Urinary bladder (tissue), 4 donors: ENCODE data around the gene DGAT2. TPM values are rescaled to one million over a fixed set of nuclear protein-coding genes. Genes with fewer than 3 reads are reported as not detected.

Source experiments
- DNase-seq: peaks from one replicate; pipeline ENCODE4 v3.0.0-alpha.2; 2015; ENCODE audit errors: extremely low spot score
- H3K27ac ChIP-seq: one replicate; pipeline ENCODE4 v1.5.1; 2013; ENCODE audit warnings: low read depth, mild to moderate bottlenecking, moderate library complexity
- H3K36me3 ChIP-seq: one replicate; pipeline ENCODE4 v1.6.1; 2013; ENCODE audit warnings: mild to moderate bottlenecking, moderate library complexity; ENCODE audit not compliant: insufficient read depth
- H3K4me1 ChIP-seq: one replicate; pipeline ENCODE4 v1.6.1; 2013; ENCODE audit warnings: mild to moderate bottlenecking, moderate library complexity; ENCODE audit not compliant: insufficient read depth
- H3K4me3 ChIP-seq: one replicate; pipeline ENCODE4 v1.5.1; 2013; ENCODE audit warnings: low read depth, low read length
- WGBS: extraction: QIAGEN DNeasy Blood & Tissue Kit; methylation state at CpG from one replicate; pipeline ENCODE4 v1.1.7; 2013; 5-methylcytosine and 5-hydroxymethylcytosine counted together
- polyA plus RNA-seq: library from polyadenylated mRNA; stranded (reverse); fragments of 200-250 nt; gene quantifications from one replicate; pipeline ENCODE4 v1.2.3, GENCODE V29; 2013
- total RNA-seq: library from RNA; depleted of rRNA; stranded (reverse); fragments of >200 nt; gene quantifications from one replicate; pipeline ENCODE4 v1.2.3, GENCODE V29; 2014
- donor health status: healthy with polysubstance abuse.
- donor health status: healthy.

DGAT2 gene
- total and polyA plus RNA-seq, 2 donors: 9.5 to 19.4 TPM

DNA sequence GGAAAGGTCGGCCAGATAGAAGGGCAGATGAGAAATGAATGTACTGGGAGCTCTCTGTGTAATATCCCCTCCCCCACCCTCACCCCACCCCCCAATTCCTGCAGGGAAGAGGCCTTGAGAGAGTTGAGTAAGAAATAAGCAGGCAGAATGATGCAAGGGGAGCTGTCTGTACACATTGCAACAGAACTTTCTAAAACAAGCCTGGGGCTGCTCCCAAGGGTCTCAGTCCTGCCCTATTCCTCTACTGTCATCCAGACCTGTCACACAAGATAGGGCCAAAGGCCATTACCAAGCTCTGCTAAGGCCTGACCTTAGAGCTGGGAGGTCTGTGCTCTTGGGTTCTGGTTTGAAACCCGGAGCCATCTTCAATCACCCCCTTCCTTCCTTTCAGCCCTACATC is 5.7 kb upstream of the DGAT2 start:
- no peak for DNase-seq
- Histone ChIP-seq H3K4me3 (no peak overlapping the region), H3K36me3 (no peaks in the 10 kb centered on the region), H3K27ac (no peak overlapping the region), H3K4me1 (no peaks in the 10 kb centered on the region)
- WGBS: 87% methylated on average over 2 of the region's 2 CpGs

DNA sequence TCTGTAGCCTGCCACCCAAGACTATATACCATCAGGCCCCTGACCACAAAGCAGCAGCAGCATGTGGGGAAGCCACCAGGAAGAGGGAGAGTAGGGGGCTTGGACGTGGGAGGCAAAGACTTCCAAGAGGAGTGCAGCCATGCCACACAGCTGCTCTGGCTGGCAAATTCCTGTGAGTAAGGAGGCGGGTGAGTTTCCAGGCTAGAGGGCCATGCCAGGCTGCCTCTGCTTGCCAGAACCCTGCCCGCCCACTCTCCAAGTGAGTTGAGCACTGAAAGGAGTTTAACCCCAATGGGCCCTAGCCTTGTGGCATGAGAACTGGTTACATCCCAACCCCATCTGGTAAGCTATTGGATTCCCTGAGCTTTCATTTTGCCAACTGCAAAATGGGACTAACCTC is 4.7 kb upstream of the DGAT2 start:
- Histone ChIP-seq H3K27ac (no peak overlapping the region), H3K4me3 (no peak overlapping the region), H3K36me3 (no peaks in the 10 kb centered on the region), H3K4me1 (no peaks in the 10 kb centered on the region)
- WGBS: 84% methylated on average over 3 of the region's 3 CpGs
- DNase-seq: no peak

DNA sequence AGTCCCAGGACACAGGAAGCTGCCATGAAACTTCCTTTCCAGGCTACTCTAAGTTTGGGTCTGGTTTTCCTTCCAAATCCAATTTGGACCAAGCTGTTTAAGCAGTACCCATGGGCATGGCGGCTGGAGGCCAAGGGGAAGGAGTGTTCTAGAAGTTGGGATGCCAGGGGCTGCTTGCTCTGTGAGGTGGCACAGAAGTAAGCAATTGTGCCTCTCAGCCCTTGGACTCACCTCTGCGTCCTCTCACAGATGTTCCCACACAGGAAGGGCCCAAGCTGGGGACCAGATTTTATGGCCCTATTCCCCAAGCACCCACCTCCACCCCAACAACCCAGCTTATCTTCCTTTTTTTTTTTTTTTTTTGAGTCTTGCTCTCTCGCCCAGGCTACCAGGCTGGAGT is 3.5 kb upstream of the DGAT2 start:
- Histone ChIP-seq H3K4me3 (no peak overlapping the region), H3K27ac (no peak overlapping the region), H3K4me1 (no peaks in the 10 kb centered on the region), H3K36me3 (no peaks in the 10 kb centered on the region)
- no peak for DNase-seq
- 92% methylated on average over 3 of the region's 3 CpGs for WGBS

DNA sequence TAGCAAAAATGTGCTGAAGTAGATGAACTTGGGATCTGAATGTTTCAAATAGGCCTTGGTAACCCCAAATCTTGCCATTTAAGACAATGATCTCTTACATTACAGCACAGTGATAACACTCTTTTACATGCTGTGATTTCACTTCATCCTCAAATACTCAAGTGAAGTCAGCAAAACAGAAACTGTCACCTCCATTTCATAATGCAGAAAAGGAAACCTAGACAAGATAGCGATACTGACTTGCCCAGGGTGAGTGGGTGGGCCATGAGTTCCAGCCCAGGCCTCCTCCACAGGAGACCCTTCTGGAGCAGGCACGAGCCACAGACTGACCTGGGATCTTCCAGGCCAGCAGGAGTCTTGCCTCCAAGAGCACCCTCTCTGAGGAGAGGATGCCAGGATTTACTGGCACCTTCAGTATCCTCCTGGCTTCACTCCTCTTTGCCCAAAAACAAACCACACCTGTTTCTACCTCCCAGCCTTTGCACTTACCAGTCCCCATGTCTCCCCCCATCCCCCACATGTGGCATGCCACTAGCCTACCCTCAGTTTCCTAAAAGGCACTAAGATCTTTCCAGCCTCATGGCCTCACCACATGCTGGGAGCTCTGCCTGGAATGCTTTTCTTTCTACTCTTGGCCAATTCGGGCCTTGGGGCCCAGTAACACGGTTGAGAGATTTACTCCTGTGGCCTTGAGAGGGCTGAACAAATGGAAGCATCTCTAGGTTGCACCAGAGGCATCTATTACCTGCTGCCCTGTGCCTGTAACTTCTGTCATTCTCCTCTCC is 1.9 kb upstream of the DGAT2 start:
- H3K4me3 ChIP-seq: no peak overlapping the region
- no peaks in the 10 kb centered on the region for H3K4me1 ChIP-seq
- 76% methylated on average over 4 of the region's 4 CpGs for WGBS
- H3K27ac ChIP-seq: no peak overlapping the region
- no peaks in the 10 kb centered on the region for H3K36me3 ChIP-seq
- DNase-seq: no peak

DNA sequence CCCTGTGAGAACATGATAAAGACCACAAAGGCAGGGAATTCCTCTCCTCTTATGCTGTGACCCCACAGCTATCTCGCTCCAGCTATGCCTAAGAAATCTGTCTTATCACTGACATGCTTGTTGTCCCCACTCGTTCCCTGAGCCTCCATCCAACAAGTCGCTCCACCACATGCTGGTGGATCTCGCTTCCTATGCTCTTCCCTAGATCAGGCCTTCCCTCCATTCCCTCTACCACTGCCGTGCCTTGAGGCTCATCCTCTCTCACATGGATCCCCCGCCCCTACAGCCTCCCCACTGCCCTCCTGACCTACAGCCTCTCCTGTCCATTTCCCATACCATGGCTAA is 1.4 kb upstream of the DGAT2 start:
- Histone ChIP-seq H3K4me1 (no peaks in the 10 kb centered on the region), H3K4me3 (no peak overlapping the region), H3K36me3 (no peaks in the 10 kb centered on the region), H3K27ac (no peak overlapping the region)
- 94% methylated on average over 6 of the region's 6 CpGs for WGBS
- DNase-seq: no peak

DNA sequence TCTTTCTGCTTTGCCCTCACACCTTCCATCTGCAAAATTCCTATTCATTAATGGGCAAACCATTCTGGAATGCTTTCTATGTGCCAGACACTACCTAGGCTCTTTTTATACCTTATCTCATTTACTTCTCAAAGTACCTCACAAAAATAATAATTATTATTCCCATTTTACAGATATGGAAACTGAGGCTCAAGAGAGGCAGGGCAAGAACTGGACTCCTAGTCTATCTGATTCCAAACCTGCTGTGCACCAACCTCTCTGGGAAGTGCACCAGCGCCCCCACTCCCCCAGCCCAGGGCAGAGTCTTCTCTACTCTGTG is 826 bp upstream of the DGAT2 start:
- no peak overlapping the region for H3K4me3 ChIP-seq

DNA sequence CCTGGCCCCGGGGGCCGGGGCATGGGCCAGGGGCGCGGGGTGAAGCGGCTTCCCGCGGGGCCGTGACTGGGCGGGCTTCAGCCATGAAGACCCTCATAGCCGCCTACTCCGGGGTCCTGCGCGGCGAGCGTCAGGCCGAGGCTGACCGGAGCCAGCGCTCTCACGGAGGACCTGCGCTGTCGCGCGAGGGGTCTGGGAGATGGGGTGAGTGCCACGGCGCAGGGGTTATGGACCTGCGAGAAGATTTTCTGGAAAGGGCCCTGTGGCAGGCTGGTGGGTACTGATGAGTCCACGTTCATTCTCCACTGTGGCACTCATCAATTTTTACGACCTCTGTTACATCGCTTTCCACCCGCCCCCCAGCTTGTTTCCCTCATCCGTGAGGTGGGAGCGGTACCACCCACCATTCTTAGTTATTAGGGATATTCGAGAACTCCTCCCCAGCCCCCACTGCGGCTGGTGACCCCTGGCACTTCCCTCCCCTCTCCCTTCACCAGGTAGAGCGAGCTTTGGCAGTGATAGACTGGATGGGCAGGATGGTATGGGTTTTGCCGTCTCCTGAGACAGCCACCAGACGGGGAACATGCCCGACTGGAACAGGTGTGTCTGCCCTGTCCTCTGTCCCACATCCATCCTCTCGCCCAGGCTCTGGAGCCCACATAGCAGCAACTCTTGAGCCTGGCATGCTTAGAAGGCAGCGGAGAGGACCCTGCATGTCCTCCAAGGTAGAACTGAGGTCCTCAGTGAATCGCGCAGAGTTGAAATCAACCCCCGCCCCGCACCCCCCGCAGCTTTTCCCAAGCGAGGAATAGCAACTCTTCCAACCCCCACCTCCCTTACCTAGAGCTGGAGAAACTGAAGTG is 562 bp downstream of the DGAT2 start:
- no peaks in the 10 kb centered on the region for H3K4me1 ChIP-seq
- peak overlapping the region; percentile 43 for H3K4me3 ChIP-seq
- H3K27ac ChIP-seq: no peak overlapping the region
- no peaks in the 10 kb centered on the region for H3K36me3 ChIP-seq
- no peak for DNase-seq
- 15% methylated on average over 46 of the region's 46 CpGs for WGBS

More for the DNA sequence above, 826 bp upstream of the DGAT2 start:
- H3K4me1 ChIP-seq: no peaks in the 10 kb centered on the region
- H3K27ac ChIP-seq: no peak overlapping the region
- 51% methylated on average over 1 of the region's 1 CpG for WGBS
- H3K36me3 ChIP-seq: no peaks in the 10 kb centered on the region
- DNase-seq: no peak

DNA sequence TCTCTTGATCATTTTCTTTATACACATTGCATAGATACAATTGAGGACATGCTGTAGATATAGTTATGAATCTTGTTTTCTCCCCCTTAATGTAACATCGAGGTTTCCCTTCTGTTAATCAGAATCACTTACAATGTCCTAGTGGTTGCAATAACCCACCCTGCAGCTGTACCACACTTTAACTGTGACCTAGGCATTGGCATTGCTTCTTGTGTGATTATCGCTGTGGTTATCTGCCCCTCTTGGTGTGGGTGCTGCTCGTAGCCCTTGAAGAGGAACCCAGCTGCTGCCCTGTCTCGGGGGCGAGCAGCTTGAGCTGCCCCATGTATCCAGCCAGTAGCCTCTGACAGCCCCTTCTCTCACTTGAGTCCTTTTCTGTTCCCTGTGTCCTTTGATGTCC is 1.5 kb downstream of the DGAT2 start:
- no peak for DNase-seq
- no peak overlapping the region for H3K27ac ChIP-seq
- WGBS: 75% methylated on average over 5 of the region's 5 CpGs

DNA sequence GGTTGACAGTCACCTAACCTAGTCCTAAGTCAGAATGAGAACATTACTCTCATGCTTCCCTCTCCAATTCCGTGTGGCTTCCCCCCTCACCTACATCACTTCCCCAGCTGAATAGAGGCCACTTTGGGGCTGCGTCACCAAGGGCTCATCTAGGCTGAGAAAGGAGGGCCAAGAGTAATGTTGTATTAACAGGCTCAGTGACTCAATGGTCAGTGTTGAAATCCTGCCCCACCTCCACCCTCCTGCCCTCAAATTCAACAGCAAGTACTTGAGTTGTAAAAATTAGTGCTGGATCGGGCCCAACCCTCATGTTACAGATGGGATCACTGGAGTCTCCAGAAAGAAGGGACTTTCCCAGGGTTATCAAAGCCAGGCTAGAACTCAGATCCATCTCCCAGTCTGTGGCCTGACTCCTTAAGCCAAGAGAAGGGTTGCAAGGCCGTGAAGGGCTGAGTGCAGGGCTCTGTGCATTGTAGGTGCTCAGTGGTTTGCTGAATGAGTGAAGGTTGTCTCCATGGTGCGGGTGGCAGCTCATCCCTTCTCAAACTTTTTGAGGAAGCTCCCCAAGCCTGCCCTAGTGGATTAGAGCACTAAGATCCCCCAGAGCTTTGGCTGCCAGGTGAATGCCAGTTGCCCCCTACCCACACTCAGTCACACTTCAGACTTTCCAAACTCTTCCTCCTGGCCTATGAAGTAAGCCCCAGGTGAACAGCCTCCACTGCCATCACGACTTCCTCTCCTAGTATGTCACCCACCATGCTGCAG is 3.2 kb downstream of the DGAT2 start:
- Histone ChIP-seq H3K36me3 (no peaks in the 10 kb centered on the region), H3K27ac (no peak overlapping the region), H3K4me1 (no peaks in the 10 kb centered on the region), H3K4me3 (no peak overlapping the region)
- no peak for DNase-seq
- 84% methylated on average over 6 of the region's 6 CpGs for WGBS

More for the DNA sequence above, 1.5 kb downstream of the DGAT2 start:
- no peak overlapping the region for H3K4me3 ChIP-seq
- no peaks in the 10 kb centered on the region for H3K36me3 ChIP-seq
- no peaks in the 10 kb centered on the region for H3K4me1 ChIP-seq

DNA sequence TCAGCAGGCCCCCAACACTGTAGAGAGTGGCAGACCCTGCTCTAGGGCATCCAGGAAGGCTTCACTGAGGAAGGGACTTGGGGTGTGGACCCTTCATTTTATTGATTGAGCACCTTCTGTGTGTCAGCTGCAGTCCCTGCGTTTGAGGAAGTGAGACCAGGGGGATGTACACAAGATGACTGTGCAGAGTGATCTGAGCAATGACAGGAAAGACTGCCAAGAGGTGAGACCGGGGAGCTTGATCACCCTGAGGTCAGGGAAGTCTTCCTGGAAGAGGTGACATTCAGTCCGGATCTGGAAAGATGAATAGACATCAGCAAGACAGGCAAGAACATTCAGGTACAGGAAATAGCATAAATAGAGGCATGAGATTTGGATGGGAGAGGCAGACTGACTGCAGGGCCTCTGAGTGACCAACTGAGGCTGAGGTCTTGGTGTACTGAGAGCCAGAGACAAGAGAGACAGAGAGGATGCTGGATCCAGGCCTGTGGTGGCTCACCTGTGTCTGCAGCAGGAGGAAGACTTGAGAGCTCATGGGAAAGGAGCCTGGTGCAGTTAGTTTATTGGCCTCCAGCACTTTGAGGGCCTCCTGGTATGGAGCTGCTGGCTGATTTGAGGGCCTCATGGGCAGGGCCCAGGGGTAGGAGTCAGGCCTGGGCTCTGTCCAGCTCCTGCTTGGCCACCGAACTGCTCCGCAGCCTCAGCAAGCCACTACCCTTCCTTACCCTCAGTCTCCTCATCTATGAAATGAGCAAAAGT is 5.2 kb downstream of the DGAT2 start:
- 80% methylated on average over 5 of the region's 5 CpGs for WGBS

DNA sequence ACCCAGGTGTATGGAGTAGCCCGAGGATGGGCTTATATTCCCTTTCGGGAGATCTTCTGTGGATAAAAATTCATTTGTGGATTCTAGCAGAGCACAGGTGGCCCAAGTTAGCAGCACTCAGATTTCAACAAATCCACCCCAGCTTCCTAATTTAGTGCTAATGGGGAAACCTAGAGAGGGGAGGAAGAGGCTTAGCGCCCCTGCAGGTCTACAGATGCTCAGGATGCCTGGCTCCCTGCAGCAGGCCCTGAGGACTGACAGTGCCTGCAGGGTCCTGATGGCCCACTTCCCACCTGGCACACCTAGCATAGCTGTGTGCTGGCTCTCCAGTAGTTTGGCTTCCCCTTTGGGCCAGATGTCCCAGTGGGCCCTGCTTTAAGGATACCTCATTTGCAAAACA is 6.5 kb downstream of the DGAT2 start:
- Histone ChIP-seq H3K36me3 (no peaks in the 10 kb centered on the region), H3K4me3 (no peak overlapping the region), H3K4me1 (no peaks in the 10 kb centered on the region), H3K27ac (no peak overlapping the region)
- DNase-seq: no peak
- WGBS: 96% methylated on average over 3 of the region's 3 CpGs

More for the DNA sequence above, 5.2 kb downstream of the DGAT2 start:
- H3K27ac ChIP-seq: no peak overlapping the region
- no peak for DNase-seq
- no peaks in the 10 kb centered on the region for H3K4me1 ChIP-seq
- no peaks in the 10 kb centered on the region for H3K36me3 ChIP-seq
- H3K4me3 ChIP-seq: no peak overlapping the region

DNA sequence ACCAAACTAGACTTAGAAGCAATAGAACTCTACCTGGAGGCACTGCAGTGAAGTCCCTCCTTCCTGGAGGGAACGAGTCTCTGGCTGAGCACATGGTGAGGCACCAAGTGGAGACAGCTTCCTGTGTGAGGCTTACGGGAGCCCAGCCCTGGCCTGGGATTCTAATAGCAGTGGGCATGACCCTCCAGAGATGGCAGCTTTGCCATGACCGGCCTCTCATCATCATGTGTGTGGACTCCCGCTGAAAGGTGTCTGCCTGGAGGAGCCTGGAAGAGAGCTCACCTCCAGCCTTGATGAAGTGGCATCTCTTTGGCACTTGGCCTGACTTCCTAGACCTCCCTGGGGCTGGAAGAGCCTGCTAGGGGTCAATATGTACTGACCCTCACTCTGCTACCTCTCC is 8.0 kb downstream of the DGAT2 start:
- Histone ChIP-seq H3K36me3 (no peaks in the 10 kb centered on the region), H3K27ac (no peak overlapping the region), H3K4me3 (no peak overlapping the region), H3K4me1 (no peaks in the 10 kb centered on the region)
- 94% methylated on average over 4 of the region's 4 CpGs for WGBS
- DNase-seq: no peak

DNA sequence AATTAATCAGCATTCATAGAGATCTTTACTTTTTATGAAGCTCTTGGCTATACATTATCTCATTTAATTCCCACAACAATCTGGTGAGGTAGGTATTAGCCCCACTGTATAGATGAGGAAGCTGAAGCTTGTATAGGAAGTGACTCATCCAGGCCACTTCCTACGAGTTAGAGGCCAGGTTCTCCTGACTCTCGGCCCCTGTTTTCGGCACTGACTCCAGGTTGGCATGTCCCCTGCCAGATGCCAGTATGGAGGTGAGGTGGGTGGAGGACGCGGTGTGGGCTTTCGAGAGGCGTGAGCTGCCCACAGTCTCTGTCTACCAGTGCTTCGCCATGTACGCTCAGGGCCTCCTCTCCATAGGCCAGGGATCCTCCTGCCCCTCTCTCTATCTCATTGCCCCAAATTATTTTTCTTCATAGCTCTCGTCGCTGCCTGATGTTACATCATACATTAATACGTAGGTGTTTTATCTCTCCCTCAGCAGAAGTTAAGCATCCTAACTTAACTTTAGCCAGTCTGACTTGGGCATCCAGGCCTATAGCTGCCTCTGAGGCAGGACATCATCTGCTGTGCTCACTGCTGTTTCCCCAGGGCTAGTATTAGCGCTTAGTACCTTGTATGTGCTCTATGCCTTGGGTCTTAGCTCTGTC is 9.0 kb downstream of the DGAT2 start:
- 93% methylated on average over 13 of the region's 13 CpGs for WGBS
- no peak overlapping the region for H3K4me3 ChIP-seq
- DNase-seq: no peak
- no peaks in the 10 kb centered on the region for H3K36me3 ChIP-seq
- H3K27ac ChIP-seq: no peak overlapping the region
- no peaks in the 10 kb centered on the region for H3K4me1 ChIP-seq
